Measurements from ENCODE around the gene REX1BD. TPM values are rescaled to one million over a fixed set of nuclear protein-coding genes. Genes with fewer than 3 reads are reported as not detected.
"Not testable (repeated sequence)": the region's sequence is repeated elsewhere in the genome, so short reads cannot be mapped to it uniquely, and the experiment has no call there.

Gene REX1BD
- 45.8 TPM for polyA plus RNA-seq (2013, experiment 1 of 2)
- 41.5 TPM for polyA plus RNA-seq (2013, experiment 2 of 2)

DNA sequence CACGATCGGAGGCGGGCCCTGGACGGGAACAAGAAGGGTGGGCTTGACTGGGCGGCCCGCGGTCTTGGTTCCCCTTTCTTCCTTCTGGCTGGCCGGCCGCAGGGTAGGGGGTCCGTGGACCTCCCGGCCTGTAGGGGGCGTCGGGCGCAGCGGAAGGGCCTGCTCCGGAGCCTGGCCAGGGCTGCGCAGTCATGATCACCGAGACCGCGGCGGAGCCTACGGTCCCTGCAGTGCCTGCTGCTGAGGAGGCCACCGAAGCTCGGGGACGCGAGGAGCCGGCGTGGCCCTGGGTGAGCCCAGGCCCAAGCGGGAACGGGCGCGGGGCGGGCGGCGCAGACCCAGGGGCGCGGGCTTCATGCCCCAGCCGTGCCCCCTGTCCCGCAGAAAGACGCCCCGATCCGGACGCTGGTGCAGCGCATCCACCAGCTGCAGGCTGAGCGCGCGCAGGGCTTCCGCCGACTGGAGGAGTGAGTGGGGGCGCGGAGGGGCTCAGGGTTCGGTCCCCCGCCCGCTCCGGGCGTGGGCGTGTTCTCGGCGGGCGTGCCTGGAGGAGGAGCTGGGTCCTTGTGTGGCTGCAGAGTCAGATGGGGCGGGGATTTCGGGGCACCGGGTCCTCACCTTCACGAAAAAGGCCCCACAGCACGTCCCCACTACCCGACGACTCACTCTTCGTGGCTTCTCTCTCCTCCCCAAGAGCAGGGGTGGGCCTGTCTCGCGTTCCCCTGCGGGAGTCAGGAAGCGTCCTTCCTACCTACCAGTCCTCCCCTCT is at the start of gene REX1BD:
TSS of gene REX1BD (plus strand) at position 188 of the 769 bp plus-strand sequence. CDS start at position 192, 4 bp downstream.
- H3K9me3 ChIP-seq (ENCODE audit: control insufficient read depth, low read length): no peaks in the 10 kb centered on the region
- H3K4me3 ChIP-seq (ENCODE audit: extremely low read depth, insufficient read depth, low read length, poor library complexity, severe bottlenecking): peak within 1 kb of the TSS; percentile 77
- 1% methylated on average over 52 to 69 of the region's 72 CpGs for WGBS, 2 experiments (ENCODE audit: insufficient coverage in 2 of 2)
- peak within 1 kb of the TSS; percentile 85 for H3K27ac ChIP-seq (ENCODE audit: low read depth, low read length, severe bottlenecking)
- no peaks in the 10 kb centered on the region for H3K36me3 ChIP-seq (ENCODE audit: control insufficient read depth, insufficient read depth, low read length)
- peaks cover 5% of the 10 kb centered on the region for H3K4me1 ChIP-seq (ENCODE audit: control insufficient read depth, insufficient read depth, low read length, poor library complexity, severe bottlenecking)

DNA sequence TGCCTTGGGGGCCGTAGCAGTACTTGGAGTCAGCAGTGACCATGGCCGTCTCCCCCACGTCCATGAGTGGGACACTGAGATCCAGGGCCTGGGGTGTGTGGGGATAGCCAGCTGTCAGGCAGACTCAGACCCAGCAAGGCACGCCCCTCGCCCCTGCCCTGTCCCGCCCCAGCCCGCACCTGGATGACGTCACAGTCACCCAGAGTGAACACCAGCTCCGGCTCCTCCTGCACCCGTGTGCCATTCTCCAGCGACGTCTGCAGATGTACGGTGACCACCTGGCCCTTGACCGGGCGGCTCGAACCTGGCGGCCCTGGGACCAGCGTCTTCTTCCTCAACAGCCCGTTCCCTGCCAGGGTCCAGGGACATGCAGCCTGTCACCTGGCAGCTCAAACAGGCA is 49.2 kb upstream of the REX1BD start:
- Histone ChIP-seq H3K36me3 (ENCODE audit: control insufficient read depth, insufficient read depth, low read length) (peaks cover 66% of the 10 kb centered on the region), H3K4me1 (ENCODE audit: control insufficient read depth, insufficient read depth, low read length, poor library complexity, severe bottlenecking) (peaks cover 7% of the 10 kb centered on the region), H3K27ac (ENCODE audit: low read depth, low read length, severe bottlenecking) (no peak overlapping the region), H3K9me3 (ENCODE audit: control insufficient read depth, low read length) (no peaks in the 10 kb centered on the region), H3K4me3 (ENCODE audit: extremely low read depth, insufficient read depth, low read length, poor library complexity, severe bottlenecking) (no peak overlapping the region)
- 98% methylated on average over 19 of the region's 19 CpGs for WGBS, 2 experiments (ENCODE audit: insufficient coverage in 2 of 2)

DNA sequence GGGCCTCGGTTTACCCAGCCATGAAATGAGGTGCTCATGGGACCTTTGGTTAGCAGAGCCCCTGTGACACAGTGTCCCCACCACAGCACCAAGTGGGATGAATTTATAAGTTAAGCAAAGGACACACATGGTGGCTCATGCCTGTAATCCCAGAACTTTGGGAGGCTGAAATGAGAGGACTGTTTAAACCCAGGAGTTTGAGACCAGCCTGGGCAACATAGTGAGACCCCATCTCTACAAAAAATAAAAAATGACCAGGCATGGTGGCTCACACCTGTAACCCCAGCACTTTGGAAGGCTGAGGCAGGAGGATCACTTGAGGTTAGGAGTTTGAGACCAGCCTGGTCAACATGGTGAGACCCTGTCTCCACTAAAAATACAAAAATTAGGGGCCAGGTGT is 48.4 kb upstream of the REX1BD start:
- not testable (repeated sequence) for H3K4me1 ChIP-seq (ENCODE audit: control insufficient read depth, insufficient read depth, low read length, poor library complexity, severe bottlenecking); H3K27ac ChIP-seq (ENCODE audit: low read depth, low read length, severe bottlenecking); H3K4me3 ChIP-seq (ENCODE audit: extremely low read depth, insufficient read depth, low read length, poor library complexity, severe bottlenecking); H3K9me3 ChIP-seq (ENCODE audit: control insufficient read depth, low read length)
- peaks cover 63% of the 10 kb centered on the region for H3K36me3 ChIP-seq (ENCODE audit: control insufficient read depth, insufficient read depth, low read length)
- 82% methylated on average over 1 of the region's 1 CpG; no CpG with 5 or more reads in 1 of the 2 experiments for WGBS, 2 experiments (ENCODE audit: insufficient coverage in 2 of 2)

DNA sequence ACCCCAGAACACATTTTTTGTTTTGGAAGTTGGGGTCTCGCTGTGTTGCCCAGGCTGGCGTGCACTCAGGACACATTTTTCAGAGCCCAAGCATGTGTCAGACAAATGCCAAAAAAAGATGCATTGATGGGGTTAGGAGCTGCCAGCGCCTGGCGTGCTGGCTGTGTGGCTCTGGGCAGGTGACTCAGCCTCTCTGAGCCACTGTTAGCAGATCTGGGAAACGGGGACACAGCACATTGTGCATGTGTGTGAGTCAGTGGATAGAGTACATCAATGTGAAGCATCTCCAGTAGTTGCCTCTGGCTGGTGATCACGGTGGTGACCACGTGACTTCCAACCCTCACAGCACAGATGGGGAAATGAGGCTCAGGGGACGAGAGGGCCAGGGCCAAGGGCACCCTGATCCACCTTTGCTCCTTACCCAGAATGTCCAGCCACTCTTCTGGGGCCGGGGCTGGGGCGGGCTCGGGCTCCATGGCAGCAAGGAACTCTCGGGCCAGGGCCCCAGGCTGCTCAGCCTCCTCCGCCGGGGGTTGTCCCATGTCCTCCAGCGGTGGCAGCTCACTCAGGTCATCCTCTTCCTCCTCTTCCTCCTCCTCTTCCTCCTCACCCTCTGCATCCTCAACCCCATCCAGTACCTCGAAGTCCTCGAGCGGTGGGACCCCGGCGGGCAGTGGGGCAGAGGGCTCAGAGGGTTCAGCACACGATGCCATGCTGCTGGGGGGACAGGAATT is 47.2 kb upstream of the REX1BD start:
- Histone ChIP-seq H3K4me3 (ENCODE audit: extremely low read depth, insufficient read depth, low read length, poor library complexity, severe bottlenecking) (no peak overlapping the region), H3K4me1 (ENCODE audit: control insufficient read depth, insufficient read depth, low read length, poor library complexity, severe bottlenecking) (peaks cover 7% of the 10 kb centered on the region), H3K36me3 (ENCODE audit: control insufficient read depth, insufficient read depth, low read length) (peaks cover 51% of the 10 kb centered on the region), H3K9me3 (ENCODE audit: control insufficient read depth, low read length) (no peaks in the 10 kb centered on the region), H3K27ac (ENCODE audit: low read depth, low read length, severe bottlenecking) (no peak overlapping the region)
- WGBS, 2 experiments (ENCODE audit: insufficient coverage in 2 of 2): 96 to 97% methylated on average over 10 to 15 of the region's 21 CpGs

DNA sequence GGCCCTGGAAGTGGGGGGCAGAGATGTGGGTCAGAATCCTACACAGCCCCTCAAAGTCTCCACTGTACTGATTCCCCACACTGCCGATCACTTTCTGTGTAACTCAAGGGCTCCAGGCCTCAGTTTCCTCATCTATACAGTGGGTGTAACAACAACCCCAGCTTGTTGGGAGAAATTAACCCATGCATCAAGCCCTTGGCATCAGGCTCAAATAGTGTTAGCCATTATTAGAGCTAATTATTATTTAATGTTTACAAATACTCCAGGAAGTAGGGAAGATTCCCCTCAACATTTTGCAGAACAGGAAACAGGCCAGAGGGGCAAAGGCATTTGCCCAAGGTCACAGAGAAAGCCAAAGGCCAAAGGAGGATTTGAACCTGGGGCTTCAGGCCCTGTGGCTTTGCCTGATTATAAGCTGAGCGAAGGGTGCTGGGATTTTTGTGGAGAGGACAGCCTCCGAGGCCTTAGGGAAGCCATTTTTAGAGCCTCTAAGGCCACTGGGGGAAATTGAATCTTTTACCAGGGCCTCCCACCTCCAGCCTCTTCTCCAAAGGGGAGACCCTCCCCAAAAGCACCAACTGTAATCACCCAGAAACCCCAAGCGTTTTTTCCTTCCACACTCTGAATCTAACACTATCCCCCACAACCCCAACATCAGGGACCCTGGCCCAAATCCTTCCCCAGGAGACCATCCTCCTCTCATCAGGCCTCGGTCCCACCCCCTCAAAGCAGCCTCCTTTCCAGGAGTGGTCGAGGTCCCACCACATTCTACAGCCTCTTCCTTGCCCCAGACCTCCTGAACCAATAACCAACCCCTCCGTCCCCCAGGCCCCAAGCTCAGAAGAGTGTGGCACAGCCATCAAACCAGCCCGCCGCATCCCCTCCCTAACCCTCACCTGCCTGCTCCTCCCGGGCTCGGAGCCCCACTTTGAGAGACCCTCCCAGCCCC is 46.3 kb upstream of the REX1BD start:
- H3K27ac ChIP-seq (ENCODE audit: low read depth, low read length, severe bottlenecking): no peak overlapping the region
- H3K9me3 ChIP-seq (ENCODE audit: control insufficient read depth, low read length): no peaks in the 10 kb centered on the region
- peak overlapping the region; percentile 60 for H3K4me3 ChIP-seq (ENCODE audit: extremely low read depth, insufficient read depth, low read length, poor library complexity, severe bottlenecking)
- peaks cover 43% of the 10 kb centered on the region for H3K36me3 ChIP-seq (ENCODE audit: control insufficient read depth, insufficient read depth, low read length)
- H3K4me1 ChIP-seq (ENCODE audit: control insufficient read depth, insufficient read depth, low read length, poor library complexity, severe bottlenecking): peaks cover 7% of the 10 kb centered on the region
- 51 to 76% methylated on average over 5 to 8 of the region's 11 CpGs for WGBS, 2 experiments (ENCODE audit: insufficient coverage in 2 of 2)

DNA sequence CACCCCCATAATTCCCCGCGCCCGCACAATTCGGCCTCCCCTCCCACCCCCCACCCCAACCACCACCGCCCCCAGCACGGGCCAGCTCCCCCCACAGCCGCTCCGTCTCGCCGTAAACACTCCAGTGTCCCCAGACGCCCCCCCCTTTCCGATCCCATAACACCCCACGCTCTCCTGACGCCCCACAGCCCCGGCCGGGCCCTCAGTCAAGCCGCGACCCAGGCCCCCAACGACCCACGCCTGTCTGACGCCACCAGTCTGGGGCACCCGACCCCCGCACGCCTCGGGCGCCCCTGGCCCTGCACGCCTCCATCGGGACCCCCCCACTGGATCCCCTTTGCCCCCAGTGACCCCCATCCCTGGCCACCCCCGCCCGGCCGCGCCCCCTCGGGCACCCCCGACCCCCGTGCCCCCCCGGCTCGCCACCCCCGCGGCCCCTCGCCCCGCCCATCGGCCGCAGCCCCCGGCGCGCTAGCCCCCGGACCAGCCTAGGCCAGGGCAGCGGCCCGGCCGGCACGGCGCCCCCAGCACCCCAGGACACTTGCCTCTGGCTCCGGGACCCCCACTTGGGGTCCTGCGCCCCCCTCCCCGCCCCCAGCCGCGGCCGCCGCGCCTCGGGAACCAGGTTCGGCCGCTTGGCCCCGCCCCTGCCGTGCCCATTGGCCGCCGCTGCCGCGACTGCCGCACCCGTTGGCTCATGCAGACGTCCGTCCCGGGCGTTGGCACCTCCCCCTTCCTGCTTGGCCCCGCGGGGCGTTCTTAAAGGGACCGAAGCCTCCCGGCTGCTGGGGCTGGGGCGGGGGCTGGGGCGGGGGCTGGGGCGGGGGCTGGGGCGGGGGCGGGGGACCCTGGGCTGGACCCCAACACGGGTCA is 45.4 kb upstream of the REX1BD start, which contains the start of gene FKBP8:
TSS of gene FKBP8 (minus strand) at position 633 of the 873 bp plus-strand sequence. CDS start 1,603 bp downstream, outside the sequence.
- H3K4me3 ChIP-seq (ENCODE audit: extremely low read depth, insufficient read depth, low read length, poor library complexity, severe bottlenecking): peak within 1 kb of the TSS; percentile 60
- H3K27ac ChIP-seq (ENCODE audit: low read depth, low read length, severe bottlenecking): no peak within 1 kb of the TSS
- 0 to 1% methylated on average over 16 to 31 of the region's 86 CpGs for WGBS, 2 experiments (ENCODE audit: insufficient coverage in 2 of 2)

DNA sequence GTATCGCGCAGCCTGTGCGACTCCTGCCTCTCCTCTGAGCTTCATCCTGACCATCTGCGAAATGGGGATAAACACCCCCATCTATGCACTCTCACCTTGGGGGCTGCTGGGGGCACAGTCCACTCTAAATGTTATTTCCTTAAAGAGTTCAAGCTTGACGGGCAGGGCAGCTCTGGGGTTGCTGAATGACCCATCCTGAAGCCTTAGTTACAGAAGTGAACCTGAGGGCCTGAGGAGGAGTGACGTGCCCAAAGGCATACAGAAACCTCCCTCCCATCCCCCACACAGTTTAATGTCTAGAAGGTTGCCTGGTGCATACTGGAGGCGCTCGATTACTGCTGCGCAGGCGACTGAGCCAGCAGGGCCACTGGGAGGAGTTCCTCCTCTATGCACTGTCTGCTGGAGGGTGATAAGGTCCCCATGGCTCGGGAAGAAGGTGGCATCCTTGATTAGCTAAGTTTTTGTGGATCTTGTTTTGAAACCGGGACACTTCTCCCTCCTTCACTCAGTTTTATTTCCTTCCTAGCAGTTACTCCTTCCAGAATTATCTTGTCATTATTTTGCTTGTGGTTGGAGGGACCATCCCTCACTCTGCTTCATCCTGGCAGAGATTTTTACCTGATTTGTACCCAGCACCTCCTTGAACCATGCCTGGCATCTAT is 44.7 kb upstream of the REX1BD start:
- Histone ChIP-seq H3K9me3 (ENCODE audit: control insufficient read depth, low read length) (no peaks in the 10 kb centered on the region), H3K4me3 (ENCODE audit: extremely low read depth, insufficient read depth, low read length, poor library complexity, severe bottlenecking) (peak overlapping the region; percentile 31), H3K27ac (ENCODE audit: low read depth, low read length, severe bottlenecking) (no peak overlapping the region), H3K4me1 (ENCODE audit: control insufficient read depth, insufficient read depth, low read length, poor library complexity, severe bottlenecking) (peaks cover 7% of the 10 kb centered on the region), H3K36me3 (ENCODE audit: control insufficient read depth, insufficient read depth, low read length) (peaks cover 29% of the 10 kb centered on the region)
- 9 to 14% methylated on average over 6 of the region's 12 CpGs for WGBS, 2 experiments (ENCODE audit: insufficient coverage in 2 of 2)

More for the DNA sequence above, 45.4 kb upstream of the REX1BD start, which contains the start of gene FKBP8:
- Histone ChIP-seq H3K4me1 (ENCODE audit: control insufficient read depth, insufficient read depth, low read length, poor library complexity, severe bottlenecking) (peaks cover 7% of the 10 kb centered on the region), H3K9me3 (ENCODE audit: control insufficient read depth, low read length) (no peaks in the 10 kb centered on the region), H3K36me3 (ENCODE audit: control insufficient read depth, insufficient read depth, low read length) (peaks cover 34% of the 10 kb centered on the region)

DNA sequence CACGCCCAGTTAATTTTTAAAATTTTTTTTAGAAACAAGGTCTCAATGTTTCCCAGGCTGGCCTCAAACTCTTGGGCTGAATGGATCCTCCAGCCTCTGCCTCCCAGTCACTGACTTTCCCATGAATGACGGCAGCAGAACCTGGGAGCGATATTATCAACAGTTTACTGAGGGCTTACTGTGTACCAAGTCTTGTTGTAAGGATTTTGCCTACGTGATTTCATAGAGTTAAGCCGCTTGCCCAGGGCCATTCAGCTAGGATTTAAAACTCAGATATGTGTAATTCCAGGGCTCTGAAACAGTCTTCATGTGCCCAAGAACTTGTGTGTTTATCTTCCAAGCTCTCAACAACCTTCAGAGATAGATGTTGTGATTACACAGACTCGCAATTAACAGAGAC is 37.0 kb upstream of the REX1BD start:
- Histone ChIP-seq H3K36me3 (ENCODE audit: control insufficient read depth, insufficient read depth, low read length) (no peaks in the 10 kb centered on the region), H3K27ac (ENCODE audit: low read depth, low read length, severe bottlenecking) (no peak overlapping the region), H3K4me1 (ENCODE audit: control insufficient read depth, insufficient read depth, low read length, poor library complexity, severe bottlenecking) (no peaks in the 10 kb centered on the region), H3K9me3 (ENCODE audit: control insufficient read depth, low read length) (no peaks in the 10 kb centered on the region), H3K4me3 (ENCODE audit: extremely low read depth, insufficient read depth, low read length, poor library complexity, severe bottlenecking) (no peak overlapping the region)
- 86 to 88% methylated on average over 5 of the region's 6 CpGs for WGBS, 2 experiments (ENCODE audit: insufficient coverage in 2 of 2)

DNA sequence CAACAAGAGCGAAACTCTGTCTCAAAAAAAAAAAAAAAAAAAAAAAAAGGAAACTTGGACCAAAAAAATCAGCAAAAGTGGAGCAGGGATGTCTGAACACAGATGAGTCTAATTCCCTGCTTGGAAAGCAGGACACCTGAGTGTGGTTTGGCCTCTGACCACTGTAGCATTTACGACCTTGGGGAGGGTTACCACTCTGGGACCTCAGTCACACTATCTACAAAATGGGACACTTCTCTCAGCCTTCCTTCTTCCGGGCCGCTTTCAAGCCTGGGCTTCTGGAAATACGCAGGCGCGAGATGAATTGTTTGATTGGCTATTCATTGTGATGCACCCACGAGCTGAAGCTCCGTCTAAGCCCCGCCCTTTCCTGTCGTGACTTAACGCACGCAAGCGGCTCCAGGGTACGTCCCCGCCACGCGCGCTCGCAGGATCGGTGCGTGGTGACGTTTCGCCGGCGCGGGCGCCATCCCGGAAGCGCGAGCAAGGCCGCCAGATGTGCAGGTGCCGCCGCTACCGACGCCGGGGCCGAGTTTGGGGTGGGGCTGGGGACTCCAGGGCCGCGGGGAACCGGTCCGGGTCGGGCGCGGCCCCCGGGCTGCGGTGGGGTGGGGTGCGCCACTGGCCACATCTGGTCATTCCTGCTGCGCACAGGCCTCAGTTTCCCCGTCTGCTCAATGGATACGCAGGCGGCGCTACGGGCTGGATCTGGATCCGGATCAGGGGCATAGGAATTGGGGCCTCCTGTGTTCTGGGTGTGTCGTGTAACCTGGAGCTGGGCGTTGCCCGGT is 31.0 kb upstream of the REX1BD start, which contains the start of gene KXD1:
TSS of gene KXD1 (plus strand) at position 460 of the 791 bp plus-strand sequence. CDS start 4,187 bp downstream, outside the sequence.
- Histone ChIP-seq H3K9me3 (ENCODE audit: control insufficient read depth, low read length) (no peaks in the 10 kb centered on the region), H3K27ac (ENCODE audit: low read depth, low read length, severe bottlenecking) (peak within 1 kb of the TSS; percentile 10), H3K36me3 (ENCODE audit: control insufficient read depth, insufficient read depth, low read length) (peaks cover 12% of the 10 kb centered on the region), H3K4me3 (ENCODE audit: extremely low read depth, insufficient read depth, low read length, poor library complexity, severe bottlenecking) (peak within 1 kb of the TSS; percentile 71), H3K4me1 (ENCODE audit: control insufficient read depth, insufficient read depth, low read length, poor library complexity, severe bottlenecking) (peaks cover 3% of the 10 kb centered on the region)
- WGBS, 2 experiments (ENCODE audit: insufficient coverage in 2 of 2): 0 to 1% methylated on average over 36 to 47 of the region's 58 CpGs
